ENCODE measurements around the gene RGL4.

RGL4 gene

DNA sequence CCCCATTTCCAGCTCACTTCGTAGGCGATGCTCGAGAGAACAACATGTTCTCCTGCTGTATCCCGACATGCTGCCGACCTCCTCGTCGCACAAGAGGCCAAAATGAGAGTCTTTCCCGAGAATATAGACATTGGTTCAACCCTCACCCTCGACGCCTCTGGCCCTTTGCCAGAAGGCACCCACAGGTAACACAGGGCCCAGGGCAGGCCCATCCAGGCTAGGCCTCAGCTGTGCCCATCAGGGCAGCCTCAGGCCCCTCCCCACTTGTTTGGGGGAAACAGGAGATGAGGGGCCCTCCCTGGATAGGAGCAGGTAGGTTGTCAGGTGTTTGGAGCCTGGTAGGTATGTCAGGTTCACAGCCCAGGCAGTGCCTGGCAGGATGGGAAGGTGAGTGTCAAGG, 2.7 kb upstream of the RGL4 start:
- TF ChIP-seq, protein P1, sequence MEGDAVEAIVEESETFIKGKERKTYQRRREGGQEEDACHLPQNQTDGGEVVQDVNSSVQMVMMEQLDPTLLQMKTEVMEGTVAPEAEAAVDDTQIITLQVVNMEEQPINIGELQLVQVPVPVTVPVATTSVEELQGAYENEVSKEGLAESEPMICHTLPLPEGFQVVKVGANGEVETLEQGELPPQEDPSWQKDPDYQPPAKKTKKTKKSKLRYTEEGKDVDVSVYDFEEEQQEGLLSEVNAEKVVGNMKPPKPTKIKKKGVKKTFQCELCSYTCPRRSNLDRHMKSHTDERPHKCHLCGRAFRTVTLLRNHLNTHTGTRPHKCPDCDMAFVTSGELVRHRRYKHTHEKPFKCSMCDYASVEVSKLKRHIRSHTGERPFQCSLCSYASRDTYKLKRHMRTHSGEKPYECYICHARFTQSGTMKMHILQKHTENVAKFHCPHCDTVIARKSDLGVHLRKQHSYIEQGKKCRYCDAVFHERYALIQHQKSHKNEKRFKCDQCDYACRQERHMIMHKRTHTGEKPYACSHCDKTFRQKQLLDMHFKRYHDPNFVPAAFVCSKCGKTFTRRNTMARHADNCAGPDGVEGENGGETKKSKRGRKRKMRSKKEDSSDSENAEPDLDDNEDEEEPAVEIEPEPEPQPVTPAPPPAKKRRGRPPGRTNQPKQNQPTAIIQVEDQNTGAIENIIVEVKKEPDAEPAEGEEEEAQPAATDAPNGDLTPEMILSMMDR (IDR thresholded peaks at IDR 0.05; ENCODE audit: low read length, missing control alignments): no peak
- DNase-seq (ENCODE audit: low read depth): no peak

DNA sequence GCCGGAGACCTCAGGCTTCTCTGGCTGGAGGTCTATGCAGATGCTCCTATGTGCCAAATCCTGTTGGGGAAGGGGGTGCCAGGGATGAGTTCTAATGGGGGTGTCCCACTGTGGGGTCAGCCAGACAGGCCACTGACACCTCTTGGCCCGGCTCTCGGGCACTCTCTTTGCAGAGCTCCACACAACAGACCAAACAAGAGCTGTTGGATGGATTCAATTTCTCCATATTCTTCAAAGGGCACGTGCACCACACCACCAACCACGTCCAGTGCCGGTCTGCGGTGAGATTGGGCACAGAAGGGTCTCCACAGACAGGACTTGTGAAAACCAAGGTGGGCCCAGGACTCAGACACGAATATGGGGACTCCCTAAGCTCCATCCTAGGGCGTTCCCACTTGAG, 2.2 kb upstream of the RGL4 start:
- H3K4me3 ChIP-seq (replicated peaks; ENCODE audit: low read depth, low read length): no peak overlapping the region
- no peak for DNase-seq (ENCODE audit: low read depth)
- TF ChIP-seq, protein P1 (IDR thresholded peaks at IDR 0.05; ENCODE audit: low read length, missing control alignments): no peak

More for the DNA sequence above, 2.7 kb upstream of the RGL4 start:
- H3K4me3 ChIP-seq (replicated peaks; ENCODE audit: low read depth, low read length): no peak overlapping the region

DNA sequence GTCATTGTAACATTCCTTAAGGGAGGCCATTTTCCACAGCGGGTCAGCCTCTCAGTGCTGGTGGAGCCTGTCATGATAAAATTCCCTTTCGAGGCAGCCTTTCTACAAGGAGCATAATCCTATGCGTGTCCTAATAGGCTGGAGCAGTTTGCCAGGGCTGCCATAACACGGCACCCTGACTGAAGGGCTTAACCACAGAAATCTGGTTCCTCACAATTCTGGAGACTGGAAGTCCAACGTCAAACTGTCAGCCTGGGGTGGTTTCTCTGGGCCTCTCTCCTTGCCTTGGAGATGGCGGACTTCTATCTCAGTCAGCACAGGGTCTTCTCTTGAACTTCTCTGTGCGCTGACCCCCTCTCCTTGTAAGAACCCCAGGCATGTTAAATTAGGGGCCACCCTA, 1.4 kb upstream of the RGL4 start:
- DNase-seq (ENCODE audit: low read depth): no peak
- TF ChIP-seq, protein P1 (IDR thresholded peaks at IDR 0.05; ENCODE audit: low read length, missing control alignments): no peak
- no peak overlapping the region for H3K4me3 ChIP-seq (replicated peaks; ENCODE audit: low read depth, low read length)

GRCh38 chr22:23691748-23692423, 1.1 kb downstream of the RGL4 start:
- no peak overlapping the region for H3K4me3 ChIP-seq (replicated peaks; ENCODE audit: low read depth, low read length)
- TF ChIP-seq, protein P1 (IDR thresholded peaks at IDR 0.05; ENCODE audit: low read length, missing control alignments): no peak
- DNase-seq (ENCODE audit: low read depth): no peak

GRCh38 chr22:23692598-23693291, 1.9 kb downstream of the RGL4 start:
- DNase-seq (ENCODE audit: low read depth): no peak
- H3K4me3 ChIP-seq (replicated peaks; ENCODE audit: low read depth, low read length): no peak overlapping the region
- TF ChIP-seq, protein P1 (IDR thresholded peaks at IDR 0.05; ENCODE audit: low read length, missing control alignments): no peak

DNA sequence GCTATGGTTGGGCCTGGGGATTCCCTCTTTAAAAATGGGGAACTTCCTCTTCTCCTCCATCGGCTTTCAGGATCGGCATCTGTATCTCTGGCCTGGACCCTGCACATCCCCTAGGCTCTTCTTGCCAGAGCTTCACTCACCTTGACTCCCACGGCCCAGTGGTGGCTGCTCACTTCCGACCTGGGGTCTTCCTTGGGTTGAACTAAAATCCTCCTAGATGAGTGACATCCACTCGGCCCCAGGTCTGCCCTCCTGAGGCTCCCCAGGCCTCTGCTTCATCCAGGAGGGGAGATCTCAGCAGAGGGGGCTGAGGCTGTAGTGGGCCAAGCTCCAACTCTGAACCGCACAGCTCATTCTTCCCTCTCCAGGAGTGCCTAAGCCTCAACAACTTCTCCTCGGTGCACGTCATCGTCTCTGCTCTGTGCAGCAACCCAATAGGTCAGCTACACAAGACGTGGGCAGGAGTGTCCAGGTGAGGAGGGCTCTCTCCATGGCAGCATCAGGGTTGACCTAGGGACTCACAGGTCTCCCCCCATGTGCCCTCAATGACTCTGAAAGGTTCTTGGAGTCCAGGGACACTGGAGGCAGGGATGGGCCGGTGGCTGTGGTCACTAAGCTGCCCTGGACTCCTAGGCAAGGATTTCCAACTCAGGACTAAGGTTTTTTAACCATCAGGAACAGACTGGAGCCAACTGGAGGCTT, 3.3 kb downstream of the RGL4 start:
- TF ChIP-seq, protein P1 (IDR thresholded peaks at IDR 0.05; ENCODE audit: low read length, missing control alignments): no peak
- DNase-seq (ENCODE audit: low read depth): no peak

More for the DNA sequence above, 3.3 kb downstream of the RGL4 start:
- no peak overlapping the region for H3K4me3 ChIP-seq (replicated peaks; ENCODE audit: low read depth, low read length)

All from fibroblast of pulmonary artery (primary cell).